BLaER1 treated with 17β-estradiol and CSF1 and Interleukin-3, amounts not matched to agents 10 nM and 100 nM (cell line): ENCODE results near the gene GIGYF1.
A peak's percentile ranks its signal among the peaks of the same experiment; 100 is the strongest.
"Not testable (repeated sequence)": the region's sequence is repeated elsewhere in the genome, so short reads cannot be mapped to it uniquely, and the experiment has no call there.

Experiments used
- H3K27ac ChIP-seq, 11 experiments: shearing (Covaris generic); formaldehyde crosslinking; 2 replicates each; pipeline ENCODE4 v1.8.1; 2022
- H3K27me3 ChIP-seq, 11 experiments: shearing (Covaris generic); formaldehyde crosslinking; 2 replicates each; pipeline ENCODE4 v1.8.1; 2022
- H3K36me3 ChIP-seq, 11 experiments: shearing (Covaris generic); formaldehyde crosslinking; 2 replicates each; pipeline ENCODE4 v1.8.1; 2022
- H3K4me1 ChIP-seq, 10 experiments: shearing (Covaris generic); formaldehyde crosslinking; 2 replicates each; pipeline ENCODE4 v1.8.1; 2022
- H3K4me2 ChIP-seq, 11 experiments: shearing (Covaris generic); formaldehyde crosslinking; 2 replicates each; pipeline ENCODE4 v1.8.1; 2022
- H3K4me3 ChIP-seq, 10 experiments: shearing (Covaris generic); formaldehyde crosslinking; 2 replicates each; pipeline ENCODE4 v1.8.1; 2022
- H3K9ac ChIP-seq, 11 experiments: shearing (Covaris generic); formaldehyde crosslinking; 2 replicates each; pipeline ENCODE4 v1.8.1; 2022
- H3K9me3 ChIP-seq, 11 experiments: shearing (Covaris generic); formaldehyde crosslinking; replicated peaks in 1 of 11; 2 replicates each; pipeline ENCODE4 v1.8.1; 2022
- H4K20me1 ChIP-seq, 11 experiments: shearing (Covaris generic); formaldehyde crosslinking; 2 replicates each; pipeline ENCODE4 v1.8.1; 2022
- Cebpa-rat ChIP-seq, 11 experiments: shearing (Covaris generic); IDR thresholded peaks; 2 replicates each; pipeline ENCODE4 v1.8.1; 2022

GIGYF1 gene

DNA sequence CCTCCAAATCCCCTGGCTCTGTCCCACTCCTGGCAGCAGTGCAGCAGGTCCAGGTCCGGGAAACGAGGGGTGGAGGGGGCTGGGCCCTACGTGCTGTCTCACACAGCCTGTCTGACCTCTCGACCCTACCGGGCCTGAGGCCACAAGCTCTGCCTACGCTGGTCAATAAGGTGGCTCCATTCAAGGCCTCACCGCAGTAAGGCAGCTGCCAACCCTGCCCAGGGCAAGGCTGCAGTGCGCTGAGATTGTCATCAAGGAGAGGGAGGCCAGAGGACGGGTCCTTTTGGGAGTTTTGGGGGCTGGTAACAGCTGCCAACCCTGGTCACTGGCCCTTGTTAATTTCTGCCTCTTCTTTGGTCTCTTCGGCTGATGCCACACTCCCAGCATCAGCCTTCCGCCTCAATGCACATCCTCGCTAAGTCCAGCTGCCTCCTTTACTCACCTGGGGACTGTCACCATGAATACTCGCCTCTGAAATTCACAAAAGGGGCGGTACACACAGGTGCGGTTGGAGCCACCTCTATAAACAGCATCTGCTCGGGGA is 29.8 kb upstream of the GIGYF1 start:
- Histone ChIP-seq H3K4me2 (no peak overlapping the region), H3K9ac (no peak overlapping the region), H4K20me1 (peaks cover 0 to 8% (median 0%) of the 10 kb centered on the region in 11 experiments; a peak in 2 of 22 replicates), H3K27me3 (peaks cover 27 to 49% (median 44%) of the 10 kb centered on the region in 11 experiments), H3K9me3 (peaks cover 0 to 7% (median 4%) of the 10 kb centered on the region in 11 experiments; a peak in 6 of 22 replicates), H3K4me1 (peaks cover 0 to 21% (median 11%) of the 10 kb centered on the region in 10 experiments; a peak in 13 of 20 replicates), H3K36me3 (no peaks in the 10 kb centered on the region), H3K4me3 (no peak overlapping the region), H3K27ac (no peak overlapping the region)
- no peak for TF ChIP-seq Cebpa-rat (IDR thresholded peaks at IDR 0.05)

DNA sequence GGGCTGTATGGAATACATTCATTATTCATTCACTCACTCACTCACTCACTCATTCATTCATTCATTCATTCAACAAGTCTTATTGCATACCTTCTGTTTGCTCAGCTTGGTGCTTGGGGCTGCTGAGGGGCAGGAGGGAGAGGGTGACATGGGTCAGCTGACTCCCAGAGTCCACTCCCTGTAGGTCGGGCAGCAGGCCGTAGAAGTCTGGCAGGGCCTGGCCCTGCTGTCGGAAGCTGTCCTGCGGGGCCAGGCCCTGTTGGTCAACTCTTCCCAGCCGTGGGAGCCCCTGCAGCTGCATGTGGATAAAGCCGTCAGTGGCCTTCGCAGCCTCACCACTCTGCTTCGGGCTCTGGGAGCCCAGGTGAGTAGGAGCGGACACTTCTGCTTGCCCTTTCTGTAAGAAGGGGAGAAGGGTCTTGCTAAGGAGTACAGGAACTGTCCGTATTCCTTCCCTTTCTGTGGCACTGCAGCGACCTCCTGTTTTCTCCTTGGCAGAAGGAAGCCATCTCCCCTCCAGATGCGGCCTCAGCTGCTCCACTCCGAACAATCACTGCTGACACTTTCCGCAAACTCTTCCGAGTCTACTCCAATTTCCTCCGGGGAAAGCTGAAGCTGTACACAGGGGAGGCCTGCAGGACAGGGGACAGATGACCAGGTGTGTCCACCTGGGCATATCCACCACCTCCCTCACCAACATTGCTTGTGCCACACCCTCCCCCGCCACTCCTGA is 28.6 kb upstream of the GIGYF1 start:
- H3K9me3 ChIP-seq = peaks cover 0 to 14% (median 8%) of the 10 kb centered on the region in 11 experiments; a peak in 14 of 22 replicates
- TF ChIP-seq Cebpa-rat (IDR thresholded peaks at IDR 0.05) = no peak
- H3K4me3 ChIP-seq = no peak overlapping the region
- no peak overlapping the region for H3K4me2 ChIP-seq
- no peak overlapping the region for H3K27ac ChIP-seq
- H3K27me3 ChIP-seq = peaks cover 27 to 50% (median 44%) of the 10 kb centered on the region in 11 experiments
- H4K20me1 ChIP-seq = peaks cover 0 to 8% (median 0%) of the 10 kb centered on the region in 11 experiments; a peak in 2 of 22 replicates
- peaks cover 0 to 21% (median 11%) of the 10 kb centered on the region in 10 experiments; a peak in 13 of 20 replicates for H3K4me1 ChIP-seq
- no peak overlapping the region for H3K9ac ChIP-seq
- H3K36me3 ChIP-seq = no peaks in the 10 kb centered on the region

DNA sequence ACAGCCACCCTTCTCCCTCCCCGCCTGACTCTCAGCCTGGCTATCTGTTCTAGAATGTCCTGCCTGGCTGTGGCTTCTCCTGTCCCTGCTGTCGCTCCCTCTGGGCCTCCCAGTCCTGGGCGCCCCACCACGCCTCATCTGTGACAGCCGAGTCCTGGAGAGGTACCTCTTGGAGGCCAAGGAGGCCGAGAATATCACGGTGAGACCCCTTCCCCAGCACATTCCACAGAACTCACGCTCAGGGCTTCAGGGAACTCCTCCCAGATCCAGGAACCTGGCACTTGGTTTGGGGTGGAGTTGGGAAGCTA is 27.4 kb upstream of the GIGYF1 start:
- no peak overlapping the region for H3K9ac ChIP-seq
- no peaks in the 10 kb centered on the region for H3K36me3 ChIP-seq
- peaks cover 0 to 8% (median 0%) of the 10 kb centered on the region in 11 experiments; a peak in 2 of 22 replicates for H4K20me1 ChIP-seq
- no peak overlapping the region for H3K4me2 ChIP-seq
- TF ChIP-seq Cebpa-rat (IDR thresholded peaks at IDR 0.05) = no peak
- no peak overlapping the region for H3K27ac ChIP-seq
- H3K27me3 ChIP-seq = peaks cover 27 to 50% (median 44%) of the 10 kb centered on the region in 11 experiments
- peaks cover 0 to 21% (median 11%) of the 10 kb centered on the region in 10 experiments; a peak in 13 of 20 replicates for H3K4me1 ChIP-seq
- H3K9me3 ChIP-seq = peaks cover 0 to 17% (median 10%) of the 10 kb centered on the region in 11 experiments; a peak in 14 of 22 replicates
- H3K4me3 ChIP-seq = no peak overlapping the region

DNA sequence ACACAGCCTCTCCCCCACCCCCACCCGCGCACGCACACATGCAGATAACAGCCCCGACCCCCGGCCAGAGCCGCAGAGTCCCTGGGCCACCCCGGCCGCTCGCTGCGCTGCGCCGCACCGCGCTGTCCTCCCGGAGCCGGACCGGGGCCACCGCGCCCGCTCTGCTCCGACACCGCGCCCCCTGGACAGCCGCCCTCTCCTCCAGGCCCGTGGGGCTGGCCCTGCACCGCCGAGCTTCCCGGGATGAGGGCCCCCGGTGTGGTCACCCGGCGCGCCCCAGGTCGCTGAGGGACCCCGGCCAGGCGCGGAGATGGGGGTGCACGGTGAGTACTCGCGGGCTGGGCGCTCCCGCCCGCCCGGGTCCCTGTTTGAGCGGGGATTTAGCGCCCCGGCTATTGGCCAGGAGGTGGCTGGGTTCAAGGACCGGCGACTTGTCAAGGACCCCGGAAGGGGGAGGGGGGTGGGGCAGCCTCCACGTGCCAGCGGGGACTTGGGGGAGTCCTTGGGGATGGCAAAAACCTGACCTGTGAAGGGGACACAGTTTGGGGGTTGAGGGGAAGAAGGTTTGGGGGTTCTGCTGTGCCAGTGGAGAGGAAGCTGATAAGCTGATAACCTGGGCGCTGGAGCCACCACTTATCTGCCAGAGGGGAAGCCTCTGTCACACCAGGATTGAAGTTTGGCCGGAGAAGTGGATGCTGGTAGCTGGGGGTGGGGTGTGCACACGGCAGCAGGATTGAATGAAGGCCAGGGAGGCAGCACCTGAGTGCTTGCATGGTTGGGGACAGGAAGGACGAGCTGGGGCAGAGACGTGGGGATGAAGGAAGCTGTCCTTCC is 26.8 kb upstream of the GIGYF1 start:
- Histone ChIP-seq H3K9ac (no peak overlapping the region; a peak in 1 of 22 replicates), H3K27ac (no peak overlapping the region), H3K9me3 (peaks cover 0 to 17% (median 10%) of the 10 kb centered on the region in 11 experiments; a peak in 14 of 22 replicates), H3K4me3 (peak overlapping the region in 3 of 10 experiments; percentile 17 to 57 (median 42); a peak in 1 of 20 replicates), H3K36me3 (no peaks in the 10 kb centered on the region), H3K27me3 (peaks cover 27 to 50% (median 44%) of the 10 kb centered on the region in 11 experiments), H3K4me2 (peak overlapping the region in 10 of 11 experiments; percentile 50 to 73 (median 60); a peak in 20 of 22 replicates), H3K4me1 (peaks cover 0 to 21% (median 11%) of the 10 kb centered on the region in 10 experiments; a peak in 13 of 20 replicates), H4K20me1 (peaks cover 0 to 8% (median 0%) of the 10 kb centered on the region in 11 experiments; a peak in 2 of 22 replicates)
- no peak for TF ChIP-seq Cebpa-rat (IDR thresholded peaks at IDR 0.05)

DNA sequence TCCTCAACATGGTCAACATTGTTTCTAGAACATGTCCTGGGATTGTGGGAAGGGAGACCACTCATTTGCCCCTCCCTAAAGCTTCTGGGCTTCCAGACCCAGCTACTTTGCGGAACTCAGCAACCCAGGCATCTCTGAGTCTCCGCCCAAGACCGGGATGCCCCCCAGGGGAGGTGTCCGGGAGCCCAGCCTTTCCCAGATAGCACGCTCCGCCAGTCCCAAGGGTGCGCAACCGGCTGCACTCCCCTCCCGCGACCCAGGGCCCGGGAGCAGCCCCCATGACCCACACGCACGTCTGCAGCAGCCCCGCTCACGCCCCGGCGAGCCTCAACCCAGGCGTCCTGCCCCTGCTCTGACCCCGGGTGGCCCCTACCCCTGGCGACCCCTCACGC is 26.2 kb upstream of the GIGYF1 start, which contains the start of gene EPO:
Gene EPO (plus strand): TSS at position 190 of the 392 bp plus-strand sequence. CDS start 513 bp downstream, outside the sequence.
- no peak within 1 kb of the TSS for H3K27ac ChIP-seq
- H3K4me2 ChIP-seq = peak within 1 kb of the TSS; percentile 47 to 73 (median 59); a peak in 21 of 22 replicates
- peak within 1 kb of the TSS in 4 of 10 experiments; percentile 17 to 57 (median 30); a peak in 3 of 20 replicates for H3K4me3 ChIP-seq
- H3K9ac ChIP-seq = peak within 1 kb of the TSS in 1 of 11 experiments; percentile 13; a peak in 1 of 22 replicates
- H4K20me1 ChIP-seq = peaks cover 0 to 8% (median 0%) of the 10 kb centered on the region in 11 experiments; a peak in 1 of 22 replicates
- peaks cover 0 to 17% (median 10%) of the 10 kb centered on the region in 11 experiments; a peak in 14 of 22 replicates for H3K9me3 ChIP-seq
- H3K36me3 ChIP-seq = no peaks in the 10 kb centered on the region
- peaks cover 27 to 50% (median 44%) of the 10 kb centered on the region in 11 experiments for H3K27me3 ChIP-seq
- no peak for TF ChIP-seq Cebpa-rat (IDR thresholded peaks at IDR 0.05)
- H3K4me1 ChIP-seq = peaks cover 0 to 21% (median 11%) of the 10 kb centered on the region in 10 experiments; a peak in 13 of 20 replicates

DNA sequence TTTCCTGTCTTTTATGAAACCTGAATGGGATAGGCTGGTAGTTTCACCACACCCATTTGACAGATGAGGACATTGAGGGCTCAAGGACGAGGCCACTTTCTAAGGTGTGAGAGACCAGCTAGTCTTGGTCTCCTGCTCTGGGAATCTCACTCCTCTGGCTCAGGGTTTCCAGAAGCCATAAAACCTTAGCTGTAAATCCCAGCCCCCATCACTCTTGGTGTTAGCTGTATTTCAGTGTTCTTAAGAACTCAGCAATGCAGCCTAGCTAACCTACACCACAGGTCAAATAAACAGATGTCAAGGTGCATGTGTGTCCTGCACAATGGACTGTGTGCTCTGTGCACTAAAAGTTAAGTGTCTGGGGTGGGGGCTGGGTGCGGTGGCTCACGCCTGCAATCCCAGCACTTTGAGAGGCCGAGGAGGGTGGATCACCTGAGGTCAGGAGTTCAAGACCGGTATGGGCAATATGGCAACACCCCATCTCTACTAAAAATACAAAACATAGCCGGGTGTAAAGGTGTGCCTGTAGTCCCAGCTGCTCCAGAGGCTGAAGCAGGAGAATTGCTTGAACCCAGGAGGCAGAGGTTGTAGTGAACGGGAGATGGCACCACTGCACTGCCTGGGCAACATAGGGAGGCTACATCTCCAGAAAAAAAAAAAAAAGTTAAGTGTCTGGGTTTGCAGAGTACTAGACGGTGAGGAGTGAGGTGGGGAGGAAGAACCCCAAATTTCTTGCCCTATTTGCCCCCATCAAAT is 25.7 kb upstream of the GIGYF1 start:
- peaks cover 0 to 17% (median 10%) of the 10 kb centered on the region in 11 experiments; a peak in 14 of 22 replicates for H3K9me3 ChIP-seq
- no peak for TF ChIP-seq Cebpa-rat (IDR thresholded peaks at IDR 0.05)
- H3K36me3 ChIP-seq = no peaks in the 10 kb centered on the region
- H3K9ac ChIP-seq = no peak overlapping the region
- peaks cover 27 to 50% (median 44%) of the 10 kb centered on the region in 11 experiments for H3K27me3 ChIP-seq
- H3K4me3 ChIP-seq = peak overlapping the region in 2 of 10 experiments; percentile 19 to 42; a peak in 1 of 20 replicates
- H3K4me1 ChIP-seq = peaks cover 0 to 16% (median 10%) of the 10 kb centered on the region in 10 experiments; a peak in 13 of 20 replicates
- peak overlapping the region; percentile 47 to 73 (median 59); a peak in 19 of 22 replicates for H3K4me2 ChIP-seq
- H4K20me1 ChIP-seq = peaks cover 0 to 8% (median 0%) of the 10 kb centered on the region in 11 experiments; a peak in 1 of 22 replicates
- no peak overlapping the region for H3K27ac ChIP-seq

DNA sequence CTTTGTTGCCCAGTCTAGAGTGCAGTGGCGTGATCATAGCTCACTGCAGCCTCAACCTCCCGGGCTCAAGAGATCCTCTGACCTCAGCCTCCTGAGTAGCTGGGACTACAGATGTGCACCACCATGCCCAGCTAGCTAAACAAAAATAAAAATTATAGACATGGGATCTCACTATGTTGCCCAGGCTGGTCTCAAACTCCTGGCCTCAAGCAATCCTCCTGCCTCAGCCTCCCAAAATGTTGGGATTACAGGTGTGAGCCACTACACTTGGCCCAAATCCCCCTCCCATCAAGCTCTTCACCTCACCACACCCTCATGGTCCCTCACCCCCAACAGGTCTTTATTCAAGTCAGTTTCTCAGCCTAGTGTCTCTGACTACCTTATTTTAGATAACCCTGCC is 23.0 kb upstream of the GIGYF1 start:
- H3K4me3 ChIP-seq, H4K20me1 ChIP-seq, H3K9ac ChIP-seq, H3K27ac ChIP-seq, H3K4me2 ChIP-seq, H3K36me3 ChIP-seq: not testable (repeated sequence)
- peaks cover 25 to 34% (median 31%) of the 10 kb centered on the region in 11 experiments for H3K27me3 ChIP-seq
- H3K9me3 ChIP-seq = peaks cover 0 to 17% (median 10%) of the 10 kb centered on the region in 11 experiments; a peak in 14 of 22 replicates
- H3K4me1 ChIP-seq = peaks cover 0 to 13% (median 9%) of the 10 kb centered on the region in 10 experiments; a peak in 13 of 20 replicates
